Measurements from ENCODE around the gene INTS2.
"Not testable (repeated sequence)": the region's sequence is repeated elsewhere in the genome, so short reads cannot be mapped to it uniquely, and the experiment has no call there.

INTS2 gene

GRCh38 chr17:61885865-61886264 is 41.9 kb downstream of the INTS2 start:
- not testable (repeated sequence) for DNase-seq

- no peak for DNase-seq
Measured at GRCh38 chr17:61884864-61885263, 42.9 kb downstream of the INTS2 start.

GRCh38 chr17:61880589-61881102 is 47.1 kb downstream of the INTS2 start:
- no peak for DNase-seq

- DNase-seq = no peak
Measured at GRCh38 chr17:61878984-61879612, 48.7 kb downstream of the INTS2 start.

- no peak for DNase-seq
Measured at GRCh38 chr17:61878520-61878919, 49.3 kb downstream of the INTS2 start.

GRCh38 chr17:61877837-61878236 is 49.9 kb downstream of the INTS2 start:
- DNase-seq = no peak

- no peak for DNase-seq
Measured at GRCh38 chr17:61875804-61876203, 52.0 kb downstream of the INTS2 start.

- no peak for DNase-seq
Measured at GRCh38 chr17:61875285-61875684, 52.5 kb downstream of the INTS2 start.

- DNase-seq = no peak
Measured at GRCh38 chr17:61874075-61874474, 53.7 kb downstream of the INTS2 start.

GRCh38 chr17:61872099-61872498 is 55.7 kb downstream of the INTS2 start:
- no peak for DNase-seq

- DNase-seq = no peak
Measured at GRCh38 chr17:61869138-61869537, 58.6 kb downstream of the INTS2 start.

- DNase-seq = no peak
Measured at GRCh38 chr17:61868074-61868473, 59.7 kb downstream of the INTS2 start.

- DNase-seq = no peak
Measured at GRCh38 chr17:61867033-61867432, 60.7 kb downstream of the INTS2 start.

- DNase-seq = no peak
Measured at GRCh38 chr17:61863801-61864126, 64.0 kb downstream of the INTS2 start.

GRCh38 chr17:61862975-61863800 is 64.6 kb downstream of the INTS2 start, which contains the start of gene BRIP1:
Gene BRIP1 (minus strand): TSS chr17:61863528. CDS start chr17:61861539, 1,989 bp downstream.
- DNase-seq = peak; percentile 90

GRCh38 chr17:61862105-61862574 is 65.6 kb downstream of the INTS2 start:
- peak; percentile 56 for DNase-seq

- DNase-seq = not testable (repeated sequence)
Measured at GRCh38 chr17:61860397-61860796, 67.4 kb downstream of the INTS2 start.

GRCh38 chr17:61856035-61856434 is 71.7 kb downstream of the INTS2 start:
- no peak for DNase-seq

- DNase-seq = no peak
Measured at GRCh38 chr17:61852857-61853256, 74.9 kb downstream of the INTS2 start.

GRCh38 chr17:61849674-61850073 is 78.1 kb downstream of the INTS2 start:
- DNase-seq = no peak

GRCh38 chr17:61848896-61849295 is 78.9 kb downstream of the INTS2 start:
- no peak for DNase-seq

GRCh38 chr17:61848247-61848646 is 79.5 kb downstream of the INTS2 start:
- no peak for DNase-seq

GRCh38 chr17:61847659-61848058 is 80.1 kb downstream of the INTS2 start:
- DNase-seq = no peak

GRCh38 chr17:61846761-61847375 is 80.9 kb downstream of the INTS2 start:
- no peak for DNase-seq

Measured in kidney glomerular epithelial cell (primary cell).